ENCODE data around the gene PTPRZ1.

Gene PTPRZ1

DNA sequence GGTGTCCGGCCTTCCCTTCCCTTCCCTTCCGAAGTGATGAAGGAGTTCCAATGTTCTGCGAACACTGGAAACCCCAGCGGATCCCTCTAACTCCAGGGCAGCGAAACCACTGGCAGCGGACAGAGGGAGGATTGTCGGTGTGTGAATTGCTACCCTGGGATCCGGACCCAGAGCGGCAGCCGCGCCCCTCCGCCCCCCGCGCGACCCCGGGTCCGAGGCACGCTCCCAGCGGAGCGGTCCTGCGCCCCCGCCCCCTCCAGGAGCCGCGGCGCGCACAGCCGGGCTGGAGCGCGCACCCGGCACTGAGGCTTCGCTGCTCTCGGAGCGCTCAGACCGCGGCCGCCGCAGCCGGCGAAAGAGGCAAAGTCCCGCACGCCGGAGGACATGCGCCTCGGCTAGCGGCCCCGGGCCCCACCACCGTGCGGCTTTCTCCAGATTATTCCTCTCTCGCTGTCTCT, at the start of gene PTPRZ1:
Gene PTPRZ1 (plus strand): TSS at position 331 of the 458 bp plus-strand sequence. CDS start 339 bp downstream, outside the sequence.
- peak; percentile 7 for DNase-seq (ENCODE audit: low spot score)

GRCh38 chr7:121824276-121824675, 48.7 kb upstream of the PTPRZ1 start:
- DNase-seq (ENCODE audit: low spot score) = peak; percentile 37

DNA sequence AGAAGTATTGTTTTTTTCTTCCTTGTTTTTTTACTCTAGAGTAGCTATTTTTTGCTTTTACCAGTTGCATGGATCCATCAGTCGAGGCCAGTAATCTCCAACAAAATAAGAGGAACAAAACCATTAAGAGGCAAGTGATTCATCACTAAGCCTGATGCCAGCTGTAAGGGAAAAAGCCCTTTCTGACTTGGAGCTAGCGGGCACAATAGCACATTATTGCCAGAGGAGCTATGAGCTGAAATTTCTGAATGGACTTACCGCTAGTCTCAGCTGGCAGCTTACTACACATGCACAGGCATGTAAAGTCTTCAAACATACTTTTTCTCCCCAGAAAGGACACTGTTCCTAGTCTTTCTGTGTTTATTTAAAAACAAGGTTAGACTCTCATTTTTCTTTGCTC, 41.6 kb upstream of the PTPRZ1 start:
- peak; percentile 78 for DNase-seq (ENCODE audit: low spot score)

DNA sequence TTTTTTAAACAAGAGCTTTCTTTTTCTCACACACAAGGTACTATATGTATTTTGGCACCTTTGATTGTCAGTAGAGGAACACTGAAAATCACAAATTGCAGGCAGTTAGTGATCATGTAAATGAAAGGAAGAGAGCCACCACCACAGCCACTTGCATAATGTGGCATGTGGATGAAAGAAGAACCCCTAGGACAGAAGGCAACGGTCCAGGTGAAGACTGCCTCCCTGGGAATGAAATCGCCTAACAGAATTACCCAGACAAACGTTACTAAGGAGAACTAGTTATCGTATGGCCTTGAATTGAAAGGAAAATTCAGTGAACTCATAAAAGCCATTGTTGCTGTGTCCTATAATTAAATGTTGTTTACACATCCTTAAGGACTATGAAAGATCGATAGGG, 41.2 kb upstream of the PTPRZ1 start:
- no peak for DNase-seq (ENCODE audit: low spot score)

GRCh38 chr7:121832347-121832746, 40.6 kb upstream of the PTPRZ1 start:
- DNase-seq (ENCODE audit: low spot score) = peak; percentile 48

DNA sequence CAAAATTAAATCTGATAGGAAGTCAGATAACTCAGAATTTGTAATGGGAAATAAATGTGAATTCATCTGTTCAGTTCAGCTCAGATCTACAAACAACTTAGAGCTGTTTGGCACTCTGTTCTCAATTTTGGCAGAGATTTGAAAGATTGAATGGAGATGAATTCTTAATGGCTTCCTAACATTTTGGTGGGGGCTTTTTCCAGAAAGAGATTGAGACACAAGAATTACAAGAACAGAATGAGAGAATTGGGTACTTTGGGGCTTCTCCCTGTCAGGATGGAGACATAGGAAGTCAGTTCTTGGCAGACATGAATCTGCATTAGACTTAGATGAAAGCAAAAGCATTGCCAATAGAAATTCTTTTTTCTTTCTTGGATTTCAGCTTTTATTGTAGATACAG, 39.0 kb upstream of the PTPRZ1 start:
- no peak for DNase-seq (ENCODE audit: low spot score)

- DNase-seq (ENCODE audit: low spot score) = no peak
Measured at GRCh38 chr7:121837462-121837861, 35.5 kb upstream of the PTPRZ1 start.

DNA sequence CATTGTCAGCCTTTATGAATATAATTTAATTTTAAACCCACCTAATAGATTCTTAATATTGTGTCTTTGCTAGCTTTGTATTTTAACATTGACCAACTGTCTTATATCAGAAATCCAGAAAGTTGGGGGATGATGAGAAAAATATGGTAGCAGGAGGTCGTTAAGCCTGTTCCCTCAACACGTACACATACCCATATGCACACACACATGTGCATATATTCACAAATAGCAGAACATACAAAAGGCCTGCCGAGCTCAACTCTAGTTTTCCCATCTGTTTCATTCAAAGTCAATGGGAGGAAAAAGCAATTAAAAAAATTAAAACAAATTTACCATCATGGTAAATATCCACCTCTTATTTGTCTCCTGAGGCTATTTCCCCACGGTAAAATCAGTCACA, 25.9 kb upstream of the PTPRZ1 start:
- DNase-seq (ENCODE audit: low spot score) = no peak

- DNase-seq (ENCODE audit: low spot score) = no peak
Measured at GRCh38 chr7:121853307-121853706, 19.7 kb upstream of the PTPRZ1 start.

DNA sequence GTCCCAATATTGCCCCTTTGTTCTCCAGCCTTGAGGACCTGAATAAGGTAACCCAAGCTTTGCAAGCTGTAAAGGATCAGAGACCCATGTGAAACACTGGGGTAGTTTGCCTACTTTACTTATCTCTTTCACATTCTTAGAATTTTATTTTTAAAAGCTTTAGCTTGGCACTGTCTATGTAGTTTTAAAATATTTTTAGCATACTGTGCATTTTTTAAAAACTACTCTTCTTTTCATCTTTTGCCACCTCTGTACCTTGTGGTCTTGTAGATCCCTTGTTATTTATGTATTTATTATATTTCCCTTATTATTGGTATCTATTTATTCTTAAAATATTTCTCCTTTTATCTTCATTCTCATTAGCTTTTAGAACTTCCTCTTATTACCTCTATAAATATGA, 12.0 kb upstream of the PTPRZ1 start:
- no peak for DNase-seq (ENCODE audit: low spot score)

GRCh38 chr7:121862591-121862990, 10.4 kb upstream of the PTPRZ1 start:
- no peak for DNase-seq (ENCODE audit: low spot score)

- DNase-seq (ENCODE audit: low spot score) = no peak
Measured at GRCh38 chr7:121871188-121871587, 1.8 kb upstream of the PTPRZ1 start.

DNA sequence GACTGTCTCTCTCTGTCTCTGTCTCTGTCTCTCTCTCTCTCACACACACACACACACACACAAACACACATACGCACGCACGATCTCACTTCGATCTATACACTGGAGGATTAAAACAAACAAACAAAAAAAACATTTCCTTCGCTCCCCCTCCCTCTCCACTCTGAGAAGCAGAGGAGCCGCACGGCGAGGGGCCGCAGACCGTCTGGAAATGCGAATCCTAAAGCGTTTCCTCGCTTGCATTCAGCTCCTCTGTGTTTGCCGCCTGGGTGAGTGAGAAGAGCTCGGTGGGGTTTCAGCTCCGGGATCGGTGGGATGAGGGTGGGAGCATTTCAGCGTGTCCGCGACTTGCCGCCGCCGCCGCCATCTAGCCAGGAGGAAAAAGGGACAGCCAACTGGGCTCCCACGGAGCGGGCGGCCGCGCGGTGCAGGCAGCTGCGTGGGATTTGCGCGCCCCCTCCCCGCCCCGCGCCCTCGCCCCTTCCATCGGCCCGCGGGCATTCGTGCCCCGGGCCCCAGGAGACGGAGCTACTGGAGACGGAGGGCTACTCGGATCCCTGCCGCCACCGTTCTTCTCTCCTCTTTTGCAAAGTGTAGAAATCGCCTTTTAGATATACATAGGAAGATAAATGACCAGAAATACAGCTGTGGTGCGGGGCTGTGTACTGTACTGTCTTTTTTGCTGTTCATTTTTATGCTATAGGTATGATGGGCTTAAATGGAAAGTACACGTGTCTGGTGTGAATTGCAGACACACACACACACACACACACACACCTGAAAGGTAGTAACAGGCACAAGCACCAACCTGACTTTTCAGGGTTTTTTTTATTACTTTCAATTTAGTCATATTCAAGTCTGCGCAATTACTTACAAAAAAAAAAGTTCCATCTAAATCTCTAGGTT, 581 bp downstream of the PTPRZ1 start:
- peak; percentile 2 for DNase-seq (ENCODE audit: low spot score)

GRCh38 chr7:121874298-121874697, 1.3 kb downstream of the PTPRZ1 start:
- no peak for DNase-seq (ENCODE audit: low spot score)

DNA sequence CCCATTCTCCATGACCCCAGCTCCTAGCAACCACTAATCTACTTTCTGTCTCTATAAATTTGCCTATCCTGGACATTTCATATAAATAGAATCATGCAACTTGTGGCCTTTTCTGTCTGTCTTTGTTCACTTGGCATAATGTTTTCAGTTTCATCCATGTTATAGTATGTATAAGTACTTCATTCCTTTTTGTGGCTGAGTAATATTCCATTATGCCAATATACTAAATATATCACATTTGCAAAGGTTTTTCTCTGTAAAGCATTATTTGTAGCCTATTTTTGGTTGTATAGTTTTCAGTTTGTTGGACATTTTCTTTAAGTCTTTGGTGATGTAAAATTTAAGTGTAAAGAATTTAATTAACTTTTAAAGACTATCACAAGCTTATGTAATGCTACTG, 2.2 kb downstream of the PTPRZ1 start:
- no peak for DNase-seq (ENCODE audit: low spot score)

- no peak for DNase-seq (ENCODE audit: low spot score)
Measured at GRCh38 chr7:121876656-121877500, 3.9 kb downstream of the PTPRZ1 start.

DNA sequence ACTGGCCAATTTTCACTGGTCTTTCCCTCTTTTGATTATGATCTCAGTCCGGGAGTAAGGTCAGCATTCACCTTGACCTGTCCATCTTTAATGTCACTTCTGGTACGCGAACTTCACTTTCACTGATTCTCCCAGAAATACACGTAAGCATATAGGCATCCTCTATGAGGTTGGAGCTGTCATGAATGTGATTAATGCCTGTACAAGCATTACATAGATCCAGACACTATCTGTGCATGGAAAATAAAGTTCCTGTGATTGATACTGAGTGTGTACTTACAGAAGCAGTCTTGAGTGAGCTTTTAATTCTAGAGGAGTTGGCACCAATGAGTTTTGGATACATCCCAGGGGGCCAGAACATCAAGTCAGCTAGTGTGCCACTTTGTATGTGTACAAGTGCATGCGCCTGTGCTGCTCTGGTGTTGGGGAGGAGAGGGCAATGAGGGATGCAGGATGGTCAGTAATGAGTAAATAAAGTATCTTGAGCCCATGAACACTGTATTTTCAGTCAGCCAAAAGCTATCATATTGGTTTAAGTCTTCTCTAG, 6.0 kb downstream of the PTPRZ1 start:
- DNase-seq (ENCODE audit: low spot score) = no peak

GRCh38 chr7:121879544-121879943, 6.6 kb downstream of the PTPRZ1 start:
- DNase-seq (ENCODE audit: low spot score) = no peak

- no peak for DNase-seq (ENCODE audit: low spot score)
Measured at GRCh38 chr7:121882731-121883130, 9.8 kb downstream of the PTPRZ1 start.

DNA sequence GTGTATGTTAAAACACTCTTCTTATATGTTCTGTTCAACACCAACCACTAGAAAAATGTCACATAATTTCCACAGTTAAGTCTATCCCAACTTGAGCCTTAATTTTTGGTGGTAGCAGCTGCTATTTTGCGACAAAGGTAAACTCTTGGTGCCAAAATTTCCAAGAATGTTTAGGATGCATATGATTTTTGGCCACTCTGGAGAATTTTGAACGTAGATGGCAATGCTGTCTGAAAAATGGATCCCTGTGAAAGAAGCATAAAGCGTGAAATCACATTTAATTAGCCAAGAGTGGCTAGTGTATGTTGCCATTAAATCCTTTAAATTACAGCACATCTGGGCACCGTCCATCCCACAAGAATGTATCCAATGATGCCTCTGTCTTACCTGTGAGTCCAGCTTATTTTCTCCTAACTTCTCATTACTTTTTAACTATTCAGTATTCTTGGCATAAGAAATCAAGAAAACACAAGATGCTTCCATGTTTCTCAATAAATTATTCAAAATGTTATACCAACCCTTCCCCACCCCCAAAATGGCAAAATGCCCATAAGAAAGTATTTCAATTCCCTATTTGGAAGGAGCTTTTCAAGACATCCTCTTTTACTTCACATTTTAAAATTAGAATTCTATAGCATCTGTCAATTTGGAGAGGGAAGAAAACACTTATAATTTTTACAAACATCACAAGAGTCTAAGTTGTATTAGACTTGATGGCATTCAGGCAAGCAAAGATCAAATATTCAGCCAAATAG, 12.4 kb downstream of the PTPRZ1 start:
- DNase-seq (ENCODE audit: low spot score) = no peak

GRCh38 chr7:121887634-121888033, 14.7 kb downstream of the PTPRZ1 start:
- no peak for DNase-seq (ENCODE audit: low spot score)

DNA sequence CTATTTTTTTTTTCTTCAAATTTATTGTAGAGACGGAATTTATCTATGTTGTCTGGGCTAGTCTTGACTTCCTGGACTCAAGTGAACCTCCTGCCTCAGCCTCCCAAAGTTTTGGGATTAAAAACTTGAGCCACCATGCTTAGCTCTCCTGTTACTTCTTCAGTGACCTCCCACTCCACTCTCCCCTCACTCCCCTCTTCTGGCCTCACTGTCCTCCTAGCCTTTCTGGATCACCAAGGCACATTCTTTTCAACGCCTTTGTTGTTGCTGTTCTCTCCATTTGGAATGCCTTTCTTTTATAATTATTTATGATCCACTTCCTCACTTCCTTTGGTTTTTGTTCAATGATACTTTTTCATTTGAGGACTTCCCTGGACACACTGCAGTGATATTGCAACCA, 17.9 kb downstream of the PTPRZ1 start:
- DNase-seq (ENCODE audit: low spot score) = no peak

Measured in COLO829 (cell line).